GM18505 (cell line): ENCODE results near the gene HSPA12A.

Experiments used
- ATAC-seq: cut with Tn5 transposase; IDR thresholded peaks from one replicate; pipeline ENCODE4 v1.9.1; 2021; ENCODE audit not compliant: unreplicated experiment
- POLR2A ChIP-seq: IDR thresholded peaks from 4 replicates; pipeline ENCODE4 v1.6.1; 2011; ENCODE audit warnings: borderline replicate concordance; ENCODE audit not compliant: insufficient read depth, insufficient read length; ENCODE audit errors: extremely low read depth

Gene HSPA12A

DNA sequence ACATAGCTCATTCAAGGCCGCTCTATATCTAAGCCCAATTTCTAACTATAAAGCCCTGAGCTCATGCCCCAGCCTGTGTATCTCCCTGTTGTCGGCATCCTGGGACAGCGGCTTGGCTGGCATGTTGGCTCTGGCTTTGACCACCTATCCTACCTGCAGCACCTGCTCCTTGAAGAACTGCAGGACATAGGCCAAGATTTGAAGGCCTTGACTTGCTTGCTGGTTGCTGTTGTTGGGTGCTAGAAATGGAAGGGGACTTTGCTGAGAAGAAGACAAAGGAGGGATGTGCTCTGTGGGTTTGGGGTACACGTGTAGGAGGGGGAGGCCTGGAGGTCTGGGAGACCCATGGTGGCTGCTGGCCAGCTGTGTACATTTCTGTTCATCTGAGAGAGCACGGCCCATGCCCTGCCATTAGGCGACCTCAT is 110.5 kb downstream of the HSPA12A start:
- TF ChIP-seq POLR2A = no peak
- no peak for ATAC-seq

DNA sequence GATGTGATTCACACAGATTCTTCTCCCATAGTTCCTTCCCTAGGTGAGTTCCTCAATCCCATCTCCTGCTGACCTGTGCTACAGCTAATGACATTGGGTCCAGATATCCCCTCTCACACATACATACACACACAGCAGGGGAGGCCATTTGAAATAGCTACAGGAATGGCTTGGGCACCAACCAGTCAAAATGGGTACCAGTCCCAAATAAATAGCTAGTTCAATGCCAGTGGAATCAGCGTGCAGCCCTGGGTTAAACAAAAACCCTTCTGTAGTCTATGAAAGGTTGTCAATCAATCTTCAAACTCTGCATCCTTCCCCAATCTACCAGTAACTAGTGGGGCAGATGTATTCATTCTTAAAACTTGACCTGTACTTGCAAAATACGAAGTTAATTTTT is 112.3 kb downstream of the HSPA12A start:
- no peak for ATAC-seq
- no peak for TF ChIP-seq POLR2A

DNA sequence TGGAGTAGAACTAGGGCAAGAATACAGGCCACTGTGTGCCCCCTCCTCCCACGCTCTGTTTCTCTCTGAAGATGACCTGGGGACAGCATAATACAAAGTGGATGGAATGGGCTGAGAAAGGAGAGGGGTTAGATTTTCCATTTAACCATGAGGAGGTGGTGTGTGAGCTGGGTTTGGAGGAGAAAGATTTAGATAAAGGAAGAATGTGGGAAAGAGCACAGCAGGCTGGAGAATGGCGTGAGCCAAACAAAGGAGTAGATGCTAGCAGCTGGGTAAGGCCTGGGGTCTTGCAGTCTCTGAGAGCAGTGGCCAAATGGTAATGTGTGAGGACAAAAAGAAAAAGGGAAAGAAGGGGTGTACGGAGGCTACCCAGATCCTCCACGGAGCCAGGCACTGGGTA is 113.0 kb downstream of the HSPA12A start:
- TF ChIP-seq POLR2A = no peak
- no peak for ATAC-seq

DNA sequence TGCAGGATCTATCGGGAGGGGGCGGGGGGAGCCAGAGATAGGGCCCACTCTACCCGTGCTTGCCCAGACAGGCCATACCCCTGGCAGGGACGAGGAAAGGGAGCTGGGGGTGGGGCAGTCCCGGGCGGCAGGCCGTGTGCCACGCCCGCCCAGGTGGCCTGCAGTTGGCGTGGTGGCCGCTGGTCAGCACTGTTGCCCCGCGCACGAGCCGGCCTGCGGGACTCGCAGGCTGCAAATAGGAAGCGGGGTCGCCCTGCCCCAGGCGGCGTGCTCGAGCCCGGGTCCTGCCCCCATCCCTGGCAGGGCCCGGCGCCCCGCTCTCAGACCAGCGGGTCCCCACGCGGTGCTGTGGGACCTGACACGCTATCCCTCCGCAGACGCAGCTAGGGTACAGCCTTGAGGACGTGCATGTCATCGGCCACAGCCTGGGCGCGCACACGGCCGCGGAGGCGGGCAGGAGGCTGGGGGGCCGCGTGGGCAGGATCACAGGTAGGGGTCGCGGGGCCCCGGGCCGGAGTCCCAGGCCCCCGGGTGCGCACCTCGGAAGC is 114.9 kb downstream of the HSPA12A start:
- no peak for ATAC-seq
- no peak for TF ChIP-seq POLR2A

DNA sequence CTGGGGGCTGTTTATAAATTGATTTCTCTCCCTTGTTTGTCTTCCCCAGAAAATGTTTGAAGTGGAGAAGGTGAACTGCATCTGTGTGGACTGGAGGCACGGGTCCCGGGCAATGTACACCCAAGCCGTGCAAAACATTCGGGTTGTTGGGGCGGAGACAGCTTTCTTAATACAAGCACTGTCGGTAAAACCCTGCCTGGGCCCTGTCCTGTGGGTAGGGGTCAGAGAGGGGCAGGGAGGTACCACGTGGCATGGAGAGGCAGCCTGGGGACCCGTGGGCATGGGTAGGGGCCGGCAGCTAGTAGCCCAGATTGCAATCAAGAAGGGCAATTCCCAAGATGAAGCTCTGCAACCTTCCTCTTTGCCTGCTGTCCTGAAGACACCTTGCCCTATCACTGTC is 115.6 kb downstream of the HSPA12A start:
- no peak for TF ChIP-seq POLR2A
- ATAC-seq = no peak

DNA sequence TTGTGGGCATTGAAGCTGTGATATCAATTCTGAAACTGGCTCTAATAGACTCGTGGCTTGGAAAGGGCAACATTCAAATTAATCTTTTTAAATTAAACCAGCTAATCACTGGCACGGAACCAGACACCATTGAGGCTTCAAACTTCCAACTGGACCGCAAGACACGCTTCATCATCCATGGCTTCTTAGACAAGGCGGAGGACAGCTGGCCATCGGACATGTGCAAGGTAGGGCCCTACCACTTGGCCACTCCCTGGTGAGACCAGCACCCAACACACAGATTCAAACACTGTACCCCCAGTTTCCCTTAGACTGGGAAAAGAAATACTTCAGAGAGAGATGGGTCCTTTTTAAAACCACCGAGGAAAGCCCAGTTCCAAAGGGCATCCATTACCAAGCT is 116.5 kb downstream of the HSPA12A start:
- no peak for ATAC-seq
- TF ChIP-seq POLR2A = no peak

DNA sequence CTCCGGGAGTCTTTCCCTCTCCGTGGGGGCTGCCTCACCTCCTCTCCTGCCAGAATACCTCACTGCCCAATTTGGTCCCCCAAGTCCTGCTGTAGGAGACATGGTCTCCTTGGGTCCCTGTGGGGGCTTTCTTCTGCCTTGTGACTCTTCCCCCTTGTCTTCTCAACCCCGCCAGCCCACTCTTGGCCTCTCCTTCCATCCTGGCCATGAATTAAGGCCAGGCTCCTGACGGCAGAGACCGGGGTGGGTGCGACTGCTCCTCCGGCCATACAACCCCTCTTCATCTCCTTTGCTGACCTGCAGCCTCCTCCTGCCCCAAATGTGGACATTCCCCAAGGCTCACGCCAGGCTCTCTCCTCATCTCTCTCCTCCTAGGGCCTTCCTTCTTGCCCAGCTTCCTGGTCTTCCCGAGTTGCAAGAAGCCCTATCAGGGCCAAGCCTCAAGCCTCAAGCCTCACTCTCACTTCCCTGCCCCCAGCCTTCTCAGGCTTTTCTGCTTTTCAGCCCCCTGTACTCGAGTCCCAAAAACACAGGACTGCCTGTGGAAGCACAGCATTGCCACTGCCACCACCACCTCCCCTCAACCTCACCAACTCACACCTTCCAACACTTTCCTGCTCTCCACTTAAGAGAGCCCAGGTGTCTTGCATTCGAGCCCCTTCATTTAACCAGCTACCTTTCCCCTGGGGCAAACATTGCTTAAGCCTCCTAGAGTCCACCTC is 120.3 kb downstream of the HSPA12A start:
- TF ChIP-seq POLR2A = no peak

DNA sequence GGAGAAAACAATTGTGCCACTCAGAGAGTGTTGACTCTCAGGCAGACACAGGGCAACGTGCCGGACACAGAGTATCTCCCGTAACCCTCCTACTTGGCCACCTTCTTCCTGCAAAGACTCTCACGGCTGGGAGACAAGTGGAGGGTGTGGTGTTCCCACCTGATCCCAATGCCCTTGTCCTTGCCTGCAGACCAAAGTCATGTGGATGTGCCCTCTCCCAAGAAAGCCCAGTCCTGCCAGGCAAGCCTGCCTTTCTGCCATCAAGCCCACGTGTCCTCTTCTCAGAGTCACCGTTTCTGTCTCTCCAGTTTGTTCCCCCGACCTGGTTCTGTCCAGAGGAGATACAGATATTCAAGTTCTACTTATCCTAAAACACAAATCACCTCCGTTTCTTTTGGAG is 120.9 kb downstream of the HSPA12A start:
- TF ChIP-seq POLR2A = no peak
- no peak for ATAC-seq

More for the DNA sequence above, 120.3 kb downstream of the HSPA12A start:
- no peak for ATAC-seq
